ENCODE data around the gene PYURF. TPM values are rescaled to one million over a fixed set of nuclear protein-coding genes. Genes with fewer than 3 reads are reported as not detected.

Gene PYURF
- total RNA-seq, 1 donor from 2014 or later = 43.6 TPM

DNA sequence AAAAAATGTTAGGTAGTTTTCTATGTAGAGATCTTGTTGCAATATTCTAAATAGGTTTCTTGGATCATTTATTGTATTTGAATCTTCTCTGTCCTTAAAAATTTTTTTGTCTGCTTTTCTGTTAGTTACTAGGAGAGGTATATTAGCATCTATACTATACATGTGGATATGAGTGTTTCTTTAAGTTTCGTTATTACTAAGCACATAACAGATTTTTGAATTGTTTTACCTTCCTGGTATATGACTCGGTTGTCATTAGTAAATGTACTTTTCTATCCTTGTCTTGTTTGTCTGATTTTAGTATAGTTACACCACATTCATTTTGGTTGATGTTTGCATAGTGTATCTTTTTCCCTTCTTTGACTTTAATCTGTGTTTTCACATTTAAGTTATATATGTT, 20.2 kb downstream of the PYURF start:
- ATAC-seq = no peak

DNA sequence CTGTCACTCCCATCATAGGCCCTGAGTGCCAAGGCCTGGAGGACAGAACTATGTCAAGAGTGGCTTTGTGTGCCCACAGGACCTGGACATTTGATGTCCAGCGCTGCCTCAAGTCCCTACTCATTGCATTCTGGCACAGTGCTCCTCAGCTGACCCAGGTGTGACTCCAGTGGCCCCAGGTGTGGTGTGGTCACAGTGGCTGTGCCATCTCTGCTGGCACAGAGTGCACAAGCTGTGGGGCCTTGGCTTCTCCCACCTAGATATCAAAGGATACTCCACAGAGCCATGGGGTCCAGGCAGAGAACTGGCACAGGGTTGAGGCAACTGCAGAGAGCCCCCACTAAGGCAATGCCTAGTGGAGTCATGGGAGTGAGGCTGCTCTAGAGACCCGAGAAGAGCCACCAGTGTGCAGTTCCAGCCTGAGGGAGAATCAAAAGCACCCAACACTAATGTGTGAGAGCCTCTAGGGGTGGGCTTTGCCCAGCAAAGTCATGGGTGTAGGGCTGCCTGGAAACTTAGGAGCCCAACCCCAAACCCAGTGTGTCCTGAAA, 25.6 kb downstream of the PYURF start:
- ATAC-seq = no peak

DNA sequence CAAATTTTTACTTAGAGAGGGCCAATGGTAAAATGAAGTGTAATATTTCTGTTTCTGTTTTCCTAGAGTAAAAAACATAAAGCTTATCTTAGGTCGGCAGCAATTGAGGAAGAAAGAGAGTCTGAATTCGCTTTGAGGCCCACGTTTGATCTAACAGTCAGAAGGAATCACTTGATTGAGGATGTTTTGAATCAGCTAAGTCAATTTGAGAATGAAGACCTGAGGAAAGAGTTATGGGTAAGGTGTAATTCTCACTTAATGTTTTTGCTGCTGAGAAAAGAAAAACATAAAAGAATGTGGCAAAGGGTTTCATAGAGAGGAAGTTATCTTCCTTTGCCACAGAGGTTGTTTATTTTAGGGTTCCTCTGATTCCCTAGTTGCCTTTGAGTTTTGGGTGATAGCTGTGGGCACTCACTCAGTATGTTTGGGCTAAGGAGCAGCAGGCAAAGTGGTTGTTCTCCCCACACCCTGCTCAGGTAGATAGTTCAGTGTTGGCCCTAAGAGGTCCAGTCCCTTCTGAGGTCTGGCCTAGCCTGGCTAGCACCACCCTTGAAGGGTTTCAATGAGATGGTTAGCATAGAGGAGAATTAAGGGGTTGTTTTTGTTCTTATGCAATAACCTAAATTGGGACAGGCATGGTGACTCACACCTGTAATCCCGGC, 34.3 kb downstream of the PYURF start:
- ATAC-seq = no peak

DNA sequence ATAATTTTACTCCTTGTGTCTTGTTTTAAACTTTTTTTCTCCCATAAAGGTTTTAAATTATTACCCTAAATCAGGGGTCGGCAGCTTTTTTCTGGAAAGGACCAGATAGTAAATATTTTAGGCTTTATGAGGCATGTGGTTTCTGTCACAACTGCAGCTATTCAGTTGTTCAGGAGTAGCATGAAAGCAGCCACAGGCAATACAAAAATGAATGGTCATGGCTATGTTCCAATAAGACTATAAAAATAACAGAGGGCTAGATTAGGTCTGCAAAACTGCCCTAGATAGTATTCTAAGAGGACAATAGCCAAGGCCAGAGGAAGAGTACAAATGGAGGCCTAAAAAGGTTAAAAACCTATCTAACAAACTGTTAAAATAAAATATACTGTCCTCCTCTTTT, 42.0 kb downstream of the PYURF start:
- ATAC-seq = no peak

DNA sequence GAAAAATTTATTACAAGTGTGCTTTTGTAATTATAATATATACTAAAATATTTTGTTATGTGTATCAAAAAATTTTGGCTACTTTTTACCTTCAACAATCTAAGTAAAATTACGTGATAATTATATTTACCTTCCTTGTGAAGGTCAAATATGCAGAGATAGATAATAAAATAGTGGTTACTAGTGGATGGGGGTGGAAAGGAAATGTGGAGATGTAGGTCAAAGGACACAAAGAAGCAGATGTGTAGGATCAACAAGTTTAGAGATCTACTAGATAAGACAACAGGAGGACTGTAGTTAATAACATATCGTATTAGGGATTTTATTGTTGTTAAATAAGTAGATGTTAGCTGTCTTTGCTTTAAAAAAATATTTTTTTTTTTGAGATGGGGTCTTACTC, 45.3 kb downstream of the PYURF start:
- no peak for ATAC-seq

DNA sequence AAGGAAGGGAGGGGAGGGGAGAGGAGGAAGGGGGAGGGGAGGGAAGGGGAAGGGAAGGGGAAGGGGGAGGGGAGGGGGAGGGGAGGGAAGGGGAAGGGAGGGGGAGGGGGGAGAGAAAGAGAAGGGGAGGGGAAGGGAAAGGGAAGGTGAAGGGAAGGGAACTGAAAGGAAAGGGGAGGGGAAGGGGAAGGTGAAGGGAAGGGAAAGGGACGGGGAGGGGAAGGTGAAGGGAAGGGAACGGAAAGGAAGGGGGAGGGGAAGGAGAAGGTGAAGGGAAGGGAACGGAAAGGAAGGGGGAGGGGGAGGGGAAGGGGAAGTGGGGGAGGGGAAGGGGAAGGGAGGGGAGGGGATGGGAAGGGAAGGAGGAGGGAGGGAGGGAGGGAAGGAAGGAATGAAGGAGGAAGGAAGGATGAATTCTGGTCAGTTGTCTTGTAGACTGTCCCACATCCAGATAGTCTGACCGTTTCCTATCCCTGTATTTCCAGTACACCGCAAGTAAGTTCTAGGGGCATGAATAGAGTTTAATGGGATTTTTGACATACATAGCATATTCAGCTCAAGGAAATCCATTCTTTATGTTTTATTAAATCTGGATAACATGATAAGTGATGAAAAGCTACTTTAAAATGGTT, 46.2 kb downstream of the PYURF start:
- ATAC-seq = no peak

Other genes with a start within 250 kb of the PYURF start
- gene PPM1K, start 239.2 kb downstream of the PYURF start, total RNA-seq = 7.7 TPM
- 19.5 TPM for gene HERC6, start 144.9 kb downstream of the PYURF start, total RNA-seq
- gene HERC5, start 66.7 kb downstream of the PYURF start, total RNA-seq = 0.80 TPM
- gene HERC3, start 68.7 kb upstream of the PYURF start, total RNA-seq = 20.9 TPM
- gene NAP1L5, start 174.1 kb upstream of the PYURF start, total RNA-seq = 1.0 TPM

Measured in esophagus mucosa (tissue), 1 donor.